Activated T-cell treated with anti-CD3 and anti-CD28 coated beads for 1 hour (primary cell): ENCODE measurements around the gene NLRP7.
"Not testable (repeated sequence)": the region's sequence is repeated elsewhere in the genome, so short reads cannot be mapped to it uniquely, and the experiment has no call there.

Source experiments
- DNase-seq: peaks from one replicate; pipeline ENCODE4 v3.0.0-alpha.2; 2020; ENCODE audit warnings: low read depth

The NLRP7 gene

GRCh38 chr19:54919646-54920563, 27.4 kb downstream of the NLRP7 start:
- not testable (repeated sequence) for DNase-seq

GRCh38 chr19:54918499-54918898, 28.8 kb downstream of the NLRP7 start:
- no peak for DNase-seq

DNA sequence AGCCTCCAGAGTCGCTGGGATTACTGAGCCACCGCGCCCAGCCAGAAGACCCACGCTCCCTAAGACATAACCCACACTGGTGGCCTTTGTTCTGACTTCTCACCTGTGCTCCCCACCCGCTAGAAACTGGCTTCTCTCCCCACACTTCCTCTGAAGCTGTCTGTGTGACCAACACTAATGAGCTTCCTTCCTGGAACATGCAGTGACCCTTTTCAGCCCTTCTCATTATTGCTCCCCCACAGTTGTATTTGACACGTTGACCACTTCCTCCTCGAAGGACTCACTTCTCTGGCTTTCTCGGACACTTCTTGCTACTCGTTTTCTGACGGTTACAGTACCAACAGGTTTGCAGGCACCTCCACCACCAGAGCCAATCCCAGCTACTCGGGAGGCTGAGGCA, 30.5 kb downstream of the NLRP7 start:
- DNase-seq: no peak

GRCh38 chr19:54907899-54908298, 39.4 kb downstream of the NLRP7 start:
- not testable (repeated sequence) for DNase-seq

DNA sequence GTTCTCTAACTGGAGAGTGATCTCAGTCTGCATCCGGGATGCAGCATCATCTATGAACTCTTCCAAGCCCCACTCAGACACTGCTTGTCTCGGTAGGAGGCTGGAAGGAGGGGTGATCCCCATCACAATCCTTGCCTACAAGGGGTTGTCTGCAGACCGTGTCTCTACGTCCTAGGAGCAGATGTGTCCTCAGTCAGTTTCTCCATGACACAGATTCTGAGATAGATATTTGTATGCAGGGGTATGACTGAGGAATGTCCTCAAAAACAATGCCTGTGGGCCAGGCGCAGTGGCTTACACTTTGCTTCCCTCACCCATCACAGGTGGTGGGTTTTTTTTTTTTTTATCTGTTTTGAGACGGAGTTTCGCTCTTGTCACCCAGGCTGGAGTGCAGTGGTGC, 40.5 kb downstream of the NLRP7 start:
- DNase-seq: no peak

- DNase-seq: no peak
These were observed 41.4 kb downstream of the NLRP7 start, which contains the start of gene NCR1 for GRCh38 chr19:54905803-54906511. Gene NCR1, plus strand, starts transcription at chr19:54906148. Its CDS starts 40 bp downstream, at chr19:54906188.

DNA sequence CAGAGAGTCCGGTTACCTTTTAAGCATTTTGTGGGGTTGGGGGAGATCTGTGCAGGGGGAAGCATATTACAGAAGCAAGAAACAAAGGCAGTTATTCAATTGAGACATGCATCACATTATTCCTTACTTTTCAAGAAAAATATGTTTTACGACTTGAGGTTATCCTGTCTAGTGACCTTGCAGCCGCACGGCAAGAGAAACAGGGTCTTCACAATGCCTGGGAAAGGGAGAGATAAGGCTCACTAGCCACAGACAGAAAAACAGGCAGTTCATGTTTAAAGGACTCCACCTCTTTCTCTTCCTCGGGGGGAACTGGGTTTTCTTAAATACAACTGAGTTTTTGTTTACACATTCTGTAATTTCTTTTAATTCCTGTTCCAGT, 41.9 kb downstream of the NLRP7 start:
- DNase-seq: no peak

DNA sequence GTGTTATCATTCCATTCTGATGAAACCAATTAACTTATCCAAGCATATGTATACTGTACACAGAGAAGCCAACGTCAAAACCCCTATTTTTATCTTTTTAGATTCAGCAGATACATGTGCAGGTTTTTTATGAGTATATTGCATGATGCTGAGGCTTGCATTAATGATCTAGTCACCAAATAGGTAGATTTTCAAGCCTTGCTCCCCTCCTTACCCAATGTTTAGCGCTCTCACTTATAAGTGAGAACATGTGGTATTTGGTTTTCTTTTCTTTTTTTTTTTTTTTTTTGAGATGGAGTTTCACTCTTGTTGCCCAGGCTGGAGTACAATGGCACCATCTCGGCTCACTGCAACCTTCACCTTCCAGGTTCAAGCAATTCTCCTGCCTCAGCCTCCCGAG, 43.1 kb downstream of the NLRP7 start:
- not testable (repeated sequence) for DNase-seq

- no peak for DNase-seq
These were observed 44.0 kb downstream of the NLRP7 start for GRCh38 chr19:54903303-54903702.

- DNase-seq: no peak
These were observed 45.3 kb downstream of the NLRP7 start for GRCh38 chr19:54902061-54902460.

- DNase-seq: not testable (repeated sequence)
These were observed 46.2 kb downstream of the NLRP7 start for GRCh38 chr19:54901153-54901552.

DNA sequence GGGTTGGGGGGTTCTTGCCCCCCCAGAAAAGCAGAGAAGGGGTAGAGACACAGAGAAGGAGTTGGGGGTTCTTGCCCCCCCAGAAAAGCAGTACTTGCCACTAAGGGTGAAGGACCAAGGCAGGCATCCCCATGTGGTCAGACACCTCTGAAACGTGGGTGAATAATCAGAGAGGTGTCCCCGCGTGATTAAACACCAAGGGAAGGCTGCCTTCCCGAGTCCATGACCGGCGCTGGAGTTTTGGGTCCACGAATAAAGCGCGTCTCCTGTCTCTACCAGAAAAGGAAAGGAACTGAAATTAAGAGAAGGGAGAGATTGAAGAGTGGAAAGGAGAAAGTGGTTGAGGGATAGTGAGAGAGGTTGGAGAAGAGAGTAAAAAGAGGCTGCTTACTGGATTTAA, 47.7 kb downstream of the NLRP7 start:
- DNase-seq: not testable (repeated sequence)

- DNase-seq: not testable (repeated sequence)
These were observed 48.6 kb downstream of the NLRP7 start for GRCh38 chr19:54898685-54899084.

GRCh38 chr19:54896036-54896435, 51.3 kb downstream of the NLRP7 start:
- DNase-seq: no peak

GRCh38 chr19:54894106-54894505, 53.2 kb downstream of the NLRP7 start:
- not testable (repeated sequence) for DNase-seq

DNA sequence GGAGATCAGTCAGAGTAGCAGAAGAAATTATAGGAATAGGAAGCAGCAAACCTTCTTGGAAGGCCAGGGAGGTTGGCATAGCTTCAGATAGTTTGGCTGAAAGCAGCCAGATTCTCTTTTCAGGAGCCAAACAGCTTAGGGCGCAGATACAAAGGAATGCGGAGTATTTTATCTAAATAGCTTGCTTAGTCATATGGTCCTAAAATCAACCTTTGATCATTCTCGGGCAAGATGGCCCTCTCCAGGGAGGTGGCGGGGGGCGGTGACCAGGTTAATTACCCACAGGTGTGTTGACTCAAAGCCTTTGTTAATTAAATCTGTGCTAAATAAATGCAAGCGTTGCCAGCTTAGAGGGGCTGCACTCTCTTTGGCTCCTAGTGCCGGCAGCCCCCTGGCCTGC, 53.9 kb downstream of the NLRP7 start:
- no peak for DNase-seq

- no peak for DNase-seq
These were observed 57.8 kb downstream of the NLRP7 start for GRCh38 chr19:54889566-54889965.

DNA sequence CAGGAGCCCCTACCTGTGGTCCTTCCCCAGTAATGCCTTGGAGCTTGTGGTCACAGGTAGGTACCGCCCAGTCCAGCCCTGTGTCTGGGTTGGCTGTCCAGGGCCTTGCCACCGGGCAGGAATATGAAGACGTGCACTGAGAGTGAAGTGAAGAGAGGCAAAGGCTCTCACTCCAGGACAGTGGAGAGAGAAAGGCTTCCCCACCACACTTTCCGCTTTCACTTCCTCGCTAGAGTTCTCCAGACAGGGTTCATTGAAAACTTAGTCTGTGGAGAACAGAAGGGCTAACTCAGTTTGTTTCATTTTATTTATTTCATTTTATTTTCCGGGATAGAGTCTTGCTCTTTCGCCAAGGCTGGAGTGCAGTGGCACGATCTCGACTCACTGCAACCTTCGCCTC, 59.1 kb downstream of the NLRP7 start:
- no peak for DNase-seq

DNA sequence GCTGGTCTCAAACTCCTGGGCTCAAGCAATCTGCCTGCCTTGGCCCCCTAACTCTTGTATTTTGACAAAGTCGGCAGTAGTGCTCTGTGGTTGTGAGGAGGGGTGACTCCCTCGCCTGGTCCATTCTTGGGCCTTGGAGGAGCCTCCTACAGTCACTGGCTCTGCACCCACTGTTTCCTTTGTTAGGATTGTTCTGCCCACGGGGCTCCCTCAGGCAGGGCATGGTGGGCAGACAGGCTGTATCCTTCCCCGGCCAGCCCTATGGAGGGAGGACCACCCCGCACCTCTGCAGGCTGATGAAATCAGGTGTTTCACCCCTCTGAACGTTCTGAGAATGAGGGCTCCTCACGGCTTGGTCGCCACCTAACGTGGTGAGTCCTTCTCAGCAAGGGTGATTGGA, 64.1 kb downstream of the NLRP7 start:
- DNase-seq: no peak

DNA sequence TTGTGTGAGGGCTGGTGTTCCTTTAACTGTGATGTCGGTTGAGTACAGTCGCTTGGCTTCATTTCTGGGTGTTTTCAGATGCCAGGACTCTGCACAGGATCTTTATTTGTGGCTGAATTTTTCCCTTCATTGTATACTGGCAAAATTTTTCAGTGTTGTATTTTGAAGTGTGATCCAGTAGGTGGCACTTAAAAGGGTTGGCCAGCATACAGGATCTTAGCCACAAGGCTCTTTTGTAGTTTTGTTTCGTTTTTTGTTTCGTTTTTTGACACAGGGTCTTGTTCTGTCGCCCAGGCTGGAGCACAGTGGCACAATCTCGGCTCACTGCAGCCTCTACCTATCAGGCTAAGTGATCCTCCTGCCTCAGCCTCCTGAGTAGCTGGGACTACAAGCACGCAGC, 64.6 kb downstream of the NLRP7 start:
- no peak for DNase-seq

- no peak for DNase-seq
These were observed 65.4 kb downstream of the NLRP7 start for GRCh38 chr19:54881884-54882283.

DNA sequence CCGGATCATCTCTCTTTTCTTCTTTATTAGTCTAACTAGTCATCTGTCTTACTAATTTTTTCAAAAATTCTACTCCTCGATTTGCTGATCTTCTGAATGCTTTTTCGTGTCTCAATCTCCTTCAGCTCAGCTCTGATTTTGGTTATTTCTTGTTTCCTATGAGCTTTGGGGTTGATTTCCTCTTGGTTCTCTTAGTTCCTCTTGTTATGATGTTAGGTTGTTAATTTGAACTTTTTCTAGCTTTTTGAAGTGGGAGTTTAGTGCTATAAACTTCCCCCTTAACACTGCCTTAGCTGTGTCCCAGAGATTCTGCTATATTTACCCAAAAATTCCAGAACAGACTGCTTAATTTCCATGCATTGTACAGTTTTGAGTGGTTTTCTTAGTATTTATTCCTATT, 69.9 kb downstream of the NLRP7 start:
- DNase-seq: no peak

DNA sequence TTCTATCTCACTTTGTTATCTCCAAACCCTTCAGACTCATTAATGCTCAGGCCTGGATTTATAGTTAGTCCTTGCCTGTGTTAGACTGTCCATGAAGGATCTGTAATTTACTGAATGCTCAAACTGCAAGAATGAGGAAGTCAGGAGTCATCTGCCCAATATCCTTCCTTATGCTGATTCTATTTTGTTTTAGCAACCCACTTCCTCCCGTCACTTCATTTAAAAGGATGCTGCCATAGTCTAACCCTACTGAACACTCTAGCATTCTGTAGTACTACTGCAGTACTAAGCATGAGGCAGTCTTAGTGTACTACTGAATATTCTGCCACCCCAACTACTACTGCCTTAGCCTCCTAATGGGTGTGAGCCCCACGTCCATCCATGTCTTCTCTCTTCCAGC, 71.8 kb downstream of the NLRP7 start:
- DNase-seq: no peak
